GM21423 (cell line): ENCODE data around the gene RGS11.
A peak's percentile ranks its signal among the peaks of the same experiment; 100 is the strongest.

Experiments
- ATAC-seq: cut with Tn5 transposase; IDR thresholded peaks from one replicate; pipeline ENCODE4 v1.9.1; 2021; ENCODE audit warnings: mild to moderate bottlenecking, moderate library complexity; ENCODE audit not compliant: unreplicated experiment

Gene RGS11

DNA sequence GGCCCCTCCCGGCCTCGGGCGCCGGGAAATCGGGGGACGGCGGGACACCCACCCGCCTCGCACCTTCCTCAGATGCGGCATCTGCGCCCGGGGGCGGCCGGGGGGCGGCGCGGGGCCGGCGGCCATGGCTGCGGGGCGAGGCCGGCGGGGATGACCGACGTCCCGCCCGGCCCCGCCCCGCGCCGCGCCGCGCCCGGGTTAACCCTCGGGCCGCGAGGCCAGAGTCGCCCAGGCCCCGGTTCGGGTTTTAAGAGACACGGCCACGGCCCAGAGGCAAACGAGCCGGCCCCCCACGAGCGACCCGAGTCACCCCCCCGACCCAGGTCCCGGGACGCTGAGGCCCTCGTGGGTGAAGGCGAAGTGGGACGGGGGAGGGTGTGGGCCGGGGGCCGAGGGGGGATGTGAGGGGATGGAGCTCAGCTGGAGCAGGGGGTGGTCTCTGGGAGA, at the start of gene RGS11:
TSS of gene RGS11 (minus strand) at position 159 of the 447 bp plus-strand sequence. CDS start at position 126, 33 bp downstream.
- no peak for ATAC-seq

DNA sequence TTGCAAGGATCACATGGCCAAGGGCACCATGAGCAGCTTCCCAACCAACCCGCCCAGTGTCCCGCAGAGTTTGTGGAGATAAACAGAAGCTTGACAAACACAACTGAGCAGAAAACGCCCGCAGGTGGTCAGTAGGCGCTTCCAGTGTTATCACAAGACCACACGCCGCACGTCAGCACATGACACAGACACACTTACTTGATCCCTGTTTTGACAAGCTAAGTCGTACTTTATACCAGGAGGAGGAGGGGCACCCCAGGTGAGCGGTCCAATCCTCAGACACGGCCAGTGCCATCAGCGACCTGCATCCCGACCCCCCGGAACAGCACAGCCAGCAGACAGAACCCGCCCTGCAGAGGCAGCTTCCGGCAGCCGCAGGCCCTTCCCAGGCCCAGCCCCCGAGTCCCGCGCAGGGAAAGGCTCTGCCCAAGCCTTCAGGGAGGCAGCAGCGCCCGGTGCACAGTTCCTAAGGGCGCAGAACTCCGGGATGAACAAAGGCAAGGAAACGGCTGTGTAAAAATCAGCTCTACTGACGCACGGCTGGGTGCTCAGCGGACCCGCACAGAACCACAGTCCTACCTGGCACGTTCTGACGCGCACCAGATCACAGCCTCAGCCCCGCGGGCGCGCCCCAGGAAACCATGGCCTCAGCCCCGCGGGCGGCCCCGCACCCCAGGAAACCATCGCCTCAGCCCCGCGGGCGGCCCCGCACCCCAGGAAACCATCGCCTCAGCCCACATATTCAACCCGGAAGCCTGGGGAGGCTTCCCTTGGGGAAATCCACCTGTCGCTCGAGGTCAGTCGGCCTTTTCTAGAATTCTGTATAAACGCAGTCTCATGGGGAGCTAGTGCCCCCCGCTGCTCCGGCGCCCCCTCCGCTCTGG, 48.9 kb upstream of the RGS11 start:
- ATAC-seq = peak; percentile 57

GRCh38 chr16:324201-324450, 48.4 kb upstream of the RGS11 start:
- no peak for ATAC-seq

DNA sequence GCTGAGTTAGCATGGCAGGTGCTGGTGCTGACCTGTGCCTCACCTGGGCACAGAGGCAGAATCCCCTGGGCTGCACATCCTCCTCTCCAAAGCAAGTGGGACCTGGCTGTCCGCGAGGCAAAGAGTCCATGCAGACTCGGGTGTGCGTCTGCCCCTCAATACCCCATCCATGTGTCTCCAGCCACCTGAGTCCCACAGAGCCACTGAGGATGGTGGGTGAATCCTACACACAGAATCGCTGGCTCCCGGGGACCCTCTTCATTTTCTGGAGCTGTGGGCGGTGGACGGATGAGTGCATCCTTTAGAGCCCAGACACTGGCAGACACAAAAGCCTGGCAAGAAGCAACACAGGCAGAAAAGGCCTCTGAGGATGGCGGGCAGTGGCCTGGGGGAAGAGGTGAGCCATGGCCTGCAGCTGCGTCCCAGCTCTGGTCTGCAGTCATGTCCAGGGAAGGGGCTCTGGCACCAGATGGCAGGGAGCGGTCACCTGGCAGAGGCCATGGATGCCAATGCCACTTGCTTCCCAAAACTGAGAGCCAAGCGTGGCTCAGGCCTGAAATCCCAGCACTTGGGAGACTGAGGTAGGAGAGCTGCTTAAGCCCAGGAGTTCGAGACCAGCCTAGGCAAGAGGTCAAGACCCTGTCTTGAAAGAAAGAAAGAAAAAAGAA, 46.9 kb upstream of the RGS11 start:
- ATAC-seq = no peak

- ATAC-seq = no peak
Measured at GRCh38 chr16:321532-321931, 45.8 kb upstream of the RGS11 start.

DNA sequence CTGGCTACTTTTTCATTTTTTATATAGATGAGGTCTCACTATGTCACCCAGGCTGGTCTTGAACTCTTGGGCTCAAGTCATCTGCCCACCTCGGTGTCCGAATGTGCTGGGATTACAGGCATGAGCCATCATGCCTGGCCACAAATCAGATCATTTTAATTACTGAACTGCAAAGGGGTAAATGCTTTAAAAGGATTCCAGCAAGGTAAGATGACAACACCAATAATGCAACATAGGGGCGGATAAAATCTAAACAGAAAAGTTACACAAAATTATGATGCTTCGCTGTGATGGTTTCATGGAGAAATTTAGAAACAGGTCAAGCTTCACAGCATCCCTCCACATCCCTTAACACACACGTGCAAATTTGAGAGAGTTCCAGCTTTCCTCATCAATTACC, 44.5 kb upstream of the RGS11 start:
- ATAC-seq = no peak

DNA sequence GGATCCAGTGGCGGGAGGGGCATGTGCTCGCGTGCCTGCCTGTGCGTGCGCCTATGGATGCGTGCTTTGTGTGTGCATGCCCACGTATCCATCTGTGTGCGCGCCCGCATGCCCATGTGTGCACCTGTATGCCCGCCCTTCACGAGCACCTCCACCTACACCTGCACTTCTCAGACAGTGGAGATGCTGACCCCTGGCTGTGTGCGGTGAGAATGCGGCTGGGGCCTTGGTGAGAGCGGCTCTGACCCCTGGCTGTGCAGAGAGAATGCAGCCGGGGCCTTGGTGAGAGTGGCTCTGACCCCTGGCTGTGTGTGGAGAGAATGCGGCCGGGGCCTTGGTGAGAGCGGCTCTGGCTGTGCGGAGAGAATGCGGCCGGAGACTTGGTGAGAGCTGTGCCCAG, 42.9 kb upstream of the RGS11 start:
- no peak for ATAC-seq

DNA sequence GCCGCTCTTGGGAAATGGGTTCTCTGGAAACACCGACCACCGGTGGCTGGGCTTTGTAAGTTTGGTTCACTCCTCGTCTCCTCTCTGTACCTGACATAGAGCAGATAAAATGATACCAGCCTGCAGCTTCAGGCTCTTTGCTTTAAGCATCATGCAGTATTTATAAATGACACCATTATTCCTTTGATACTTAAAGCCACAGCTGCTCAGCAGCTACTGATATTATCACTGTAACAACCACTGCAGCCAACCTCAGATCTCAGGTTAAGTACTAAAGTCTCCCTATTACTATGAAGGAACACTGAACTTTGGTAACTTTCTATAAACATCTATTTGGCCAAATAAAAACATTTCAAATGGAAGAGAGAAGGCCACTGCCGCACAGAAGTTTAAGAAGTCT, 41.8 kb upstream of the RGS11 start:
- no peak for ATAC-seq

GRCh38 chr16:316741-317464, 41.2 kb upstream of the RGS11 start:
- ATAC-seq = no peak

DNA sequence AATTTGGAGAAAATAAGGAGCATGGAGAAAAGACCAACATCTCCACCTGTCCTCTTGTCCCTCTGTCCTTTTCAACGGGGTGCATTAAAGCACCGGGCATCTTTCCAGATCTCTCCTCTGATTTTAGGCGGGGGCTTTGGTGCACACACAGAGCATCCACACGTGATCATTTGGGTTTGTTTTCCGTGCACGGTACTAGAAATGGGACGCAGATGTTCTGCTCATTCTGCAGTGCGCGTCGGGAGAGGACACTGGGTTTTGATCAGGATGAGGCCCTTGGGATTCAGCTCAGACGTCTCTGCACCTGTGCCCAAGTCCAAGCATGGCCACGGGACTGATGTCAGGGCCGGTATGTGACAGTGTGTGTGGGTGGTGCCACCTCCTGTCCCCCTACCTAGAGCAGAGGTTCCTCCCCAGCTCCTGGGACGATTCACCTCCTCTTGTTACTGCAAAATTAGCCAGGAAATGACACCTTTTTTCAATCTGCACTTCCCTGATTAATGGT, 39.1 kb upstream of the RGS11 start:
- no peak for ATAC-seq

- ATAC-seq = no peak
Measured at GRCh38 chr16:314351-314750, 38.6 kb upstream of the RGS11 start.

DNA sequence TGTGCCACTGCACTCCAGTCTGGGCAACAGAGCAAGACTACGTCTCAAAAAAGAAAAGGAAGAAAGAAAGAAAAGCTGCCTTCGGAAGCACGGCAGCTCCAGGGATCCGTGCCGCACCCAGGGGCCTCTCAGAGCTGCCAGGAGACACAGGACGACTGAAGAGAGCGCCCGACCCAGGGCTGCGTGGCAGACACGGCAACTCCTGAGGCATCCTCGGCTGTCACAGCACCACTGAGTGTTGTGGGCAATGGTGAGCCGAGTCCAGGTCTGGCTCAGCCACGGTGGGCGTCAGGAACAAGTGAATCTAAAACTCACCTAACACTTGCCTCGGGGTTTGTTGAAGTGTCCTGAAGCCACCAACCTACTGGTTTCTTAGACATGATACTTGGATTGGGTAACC, 36.0 kb upstream of the RGS11 start:
- no peak for ATAC-seq

DNA sequence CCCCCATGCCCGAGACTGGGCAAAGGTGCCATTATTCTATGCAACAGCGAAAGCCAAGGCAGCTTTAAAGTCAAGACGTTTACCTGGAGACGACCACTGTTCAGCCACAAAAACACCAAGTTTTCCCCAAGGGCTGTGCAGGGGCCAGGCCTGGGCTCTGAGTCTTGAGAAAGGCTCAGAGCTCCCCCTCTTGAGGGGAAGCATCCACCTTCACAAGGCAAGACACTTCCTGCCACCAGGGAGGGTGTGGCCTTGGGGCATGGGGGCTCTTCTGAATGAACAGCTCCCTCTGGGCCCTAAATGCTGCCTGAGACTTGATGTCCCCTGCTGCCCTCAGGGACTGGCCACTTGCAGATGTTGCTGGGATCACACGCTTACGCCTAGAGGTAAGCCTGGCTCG, 33.7 kb upstream of the RGS11 start:
- no peak for ATAC-seq

DNA sequence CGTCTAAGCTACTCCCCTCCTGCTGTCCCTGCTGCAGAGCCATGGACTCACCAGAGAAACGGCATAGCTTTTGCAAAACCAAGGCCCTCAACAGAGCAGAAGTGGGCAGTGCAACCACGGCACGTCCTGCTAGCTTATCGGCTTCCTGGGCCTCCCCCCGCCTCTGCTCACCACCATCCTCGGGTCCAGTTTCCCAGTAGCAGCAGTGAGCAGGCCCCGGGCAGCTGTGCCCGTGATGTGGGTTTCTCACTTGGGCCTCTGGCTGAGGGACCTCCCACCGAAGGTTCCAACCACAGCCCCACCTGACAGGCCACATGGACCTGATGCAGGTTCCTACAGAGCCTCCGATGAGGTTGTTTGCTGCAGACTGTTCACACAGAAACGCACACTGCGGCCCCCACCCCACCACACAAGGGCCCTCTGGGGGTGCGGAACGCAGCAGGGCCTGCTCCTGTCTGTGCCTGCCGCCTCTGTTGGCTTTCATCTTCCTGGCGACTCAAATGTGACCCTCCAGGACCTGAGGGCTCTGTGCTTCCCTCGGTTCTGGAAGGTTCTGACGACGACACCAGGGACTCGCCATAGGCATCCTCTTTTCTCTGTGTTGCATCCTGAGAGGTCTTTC, 32.1 kb upstream of the RGS11 start:
- ATAC-seq = no peak

DNA sequence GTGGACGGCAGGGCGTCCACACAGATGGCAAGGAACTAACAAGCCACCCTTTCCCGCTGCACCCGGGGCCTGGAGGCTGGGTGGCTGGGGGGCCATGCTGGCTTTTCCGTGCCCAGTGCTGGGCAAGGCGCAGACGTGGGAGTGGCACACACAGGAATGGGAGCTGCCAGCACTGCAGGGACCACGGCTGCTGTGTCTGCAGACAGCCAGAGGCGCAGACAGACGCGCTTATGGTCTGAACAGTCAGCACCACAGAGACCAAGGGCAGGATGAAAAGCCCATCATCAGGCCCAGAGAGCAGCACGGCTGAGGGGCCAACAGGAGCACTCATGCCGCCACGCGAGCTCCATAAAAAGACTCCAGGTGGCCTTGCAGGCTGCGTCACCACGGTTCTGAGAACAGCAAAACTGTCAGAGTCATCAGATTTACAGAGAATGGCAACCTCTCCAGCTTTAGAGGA, 31.2 kb upstream of the RGS11 start:
- ATAC-seq = no peak

GRCh38 chr16:305916-306626, 30.3 kb upstream of the RGS11 start:
- ATAC-seq = no peak

- no peak for ATAC-seq
Measured at GRCh38 chr16:303760-304505, 28.2 kb upstream of the RGS11 start.

DNA sequence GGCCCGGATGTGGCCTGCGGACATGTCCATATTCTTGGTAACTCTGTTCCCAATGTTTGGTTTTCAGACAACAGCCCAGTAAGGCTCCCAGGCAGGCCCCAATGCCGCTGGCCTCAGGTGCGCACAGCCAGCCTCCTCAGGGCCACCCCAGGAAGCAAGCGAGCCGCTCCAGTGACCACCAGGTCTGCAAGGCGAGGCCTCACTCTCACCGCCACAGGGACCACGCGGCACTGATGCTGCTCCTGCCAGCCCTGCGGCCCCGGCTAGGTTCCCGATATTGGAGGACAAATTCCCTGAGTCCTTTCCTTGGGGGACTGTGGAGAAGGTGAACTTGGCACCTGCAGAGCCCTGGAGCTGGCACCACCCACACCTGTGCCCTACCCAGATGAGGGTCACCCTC, 26.2 kb upstream of the RGS11 start:
- ATAC-seq = no peak

DNA sequence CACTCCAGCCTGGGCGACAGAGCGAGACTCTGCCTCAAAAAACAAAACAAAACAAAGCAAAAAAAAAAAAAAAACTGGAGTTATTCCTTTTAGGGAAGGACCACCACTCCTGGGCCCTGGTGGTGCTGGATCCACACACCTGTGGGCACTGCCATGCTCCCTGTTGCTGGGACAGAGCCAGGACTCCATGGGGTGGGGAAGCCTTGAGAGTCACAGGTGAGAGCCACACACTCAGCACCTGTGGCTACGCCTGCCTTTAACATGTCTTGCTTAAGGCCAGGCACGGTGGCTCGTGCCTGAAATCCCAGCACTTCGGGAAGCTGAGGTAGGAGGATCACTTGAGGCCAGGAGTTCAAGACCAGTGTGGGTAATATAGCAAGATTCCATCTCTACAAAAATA, 25.5 kb upstream of the RGS11 start:
- no peak for ATAC-seq

DNA sequence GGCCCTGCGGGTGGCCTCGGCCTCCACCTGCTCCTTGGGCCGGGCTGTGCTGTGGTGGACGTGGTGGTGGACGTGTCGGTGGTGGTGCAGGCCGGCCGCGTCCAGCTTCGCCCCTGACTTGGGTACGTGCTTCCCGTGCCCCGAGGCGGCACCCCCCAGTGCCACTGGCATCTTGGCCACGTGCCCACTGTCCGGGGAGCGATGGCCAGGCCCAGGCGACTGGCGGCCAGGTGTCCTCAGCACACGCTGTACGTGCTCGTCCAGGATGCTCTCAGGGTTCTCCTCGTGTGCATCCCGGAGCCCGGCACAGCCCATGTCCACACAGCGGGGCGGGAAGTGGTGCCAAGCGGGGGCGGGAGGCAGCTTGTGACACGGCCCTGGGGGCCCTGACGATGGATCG, 22.1 kb upstream of the RGS11 start:
- ATAC-seq = no peak
